HEK293 (cell line): ENCODE results near the gene MEGF6.
A peak's percentile ranks its signal among the peaks of the same experiment; 100 is the strongest.

Experiments
- BCL11B ChIP-seq: fragments of 450-650 bp; formaldehyde crosslinking; IDR thresholded peaks from 2 replicates; pipeline ENCODE4 v1.5.1; 2016; ENCODE audit warnings: low read depth, missing biosample characterization, missing genetic modification characterization
- GLI2 ChIP-seq: fragments of 450-650 bp; formaldehyde crosslinking; IDR thresholded peaks from 2 replicates; pipeline ENCODE4; 2017; ENCODE audit warnings: missing biosample characterization, missing genetic modification characterization, low read depth, borderline replicate concordance
- IKZF3 ChIP-seq: fragments of 450-650 bp; IDR thresholded peaks from 2 replicates; pipeline ENCODE4 v1.5.0; 2018; ENCODE audit warnings: missing biosample characterization, mild to moderate bottlenecking, missing genetic modification characterization, moderate library complexity
- KLF10 ChIP-seq: fragments of 450-650 bp; IDR thresholded peaks from 2 replicates; pipeline ENCODE4 v1.5.1; 2018; ENCODE audit warnings: missing biosample characterization, mild to moderate bottlenecking, missing genetic modification characterization
- PRDM1 ChIP-seq: fragments of 450-650 bp; formaldehyde crosslinking; IDR thresholded peaks from 2 replicates; pipeline ENCODE4; 2016; ENCODE audit warnings: missing biosample characterization, missing genetic modification characterization
- SCRT1 ChIP-seq: fragments of 450-650 bp; formaldehyde crosslinking; IDR thresholded peaks from 2 replicates; pipeline ENCODE4 v1.5.1; 2016; ENCODE audit warnings: missing biosample characterization, missing genetic modification characterization, borderline replicate concordance
- ZBTB7A ChIP-seq: fragments of 450-650 bp; formaldehyde crosslinking; IDR thresholded peaks from 2 replicates; pipeline ENCODE4 v1.5.1; 2016; ENCODE audit warnings: low read depth, missing biosample characterization, missing genetic modification characterization
- ZEB2 ChIP-seq: fragments of 450-650 bp; formaldehyde crosslinking; IDR thresholded peaks from 2 replicates; pipeline ENCODE4 v1.5.1; 2016; ENCODE audit warnings: missing biosample characterization, missing genetic modification characterization
- ZFP37 ChIP-seq: fragments of 450-650 bp; formaldehyde crosslinking; IDR thresholded peaks from 2 replicates; pipeline ENCODE4 v1.5.1; 2016; ENCODE audit warnings: missing biosample characterization, missing genetic modification characterization
- ZFP41 ChIP-seq: fragments of 450-650 bp; formaldehyde crosslinking; IDR thresholded peaks from 2 replicates; pipeline ENCODE4 v1.5.1; 2016; ENCODE audit warnings: missing biosample characterization, missing genetic modification characterization, borderline replicate concordance
- ZNF10 ChIP-seq: fragments of 450-650 bp; formaldehyde crosslinking; IDR thresholded peaks from 2 replicates; pipeline ENCODE4 v1.5.1; 2017; ENCODE audit warnings: missing biosample characterization, missing genetic modification characterization
- ZNF121 ChIP-seq: fragments of 450-650 bp; formaldehyde crosslinking; IDR thresholded peaks from 2 replicates; pipeline ENCODE4 v1.5.1; 2016; ENCODE audit warnings: missing biosample characterization, missing genetic modification characterization
- ZNF169 ChIP-seq: fragments of 450-650 bp; formaldehyde crosslinking; IDR thresholded peaks from 2 replicates; pipeline ENCODE4 v1.5.1; 2016; ENCODE audit warnings: missing biosample characterization, missing genetic modification characterization
- ZNF19 ChIP-seq: fragments of 450-650 bp; formaldehyde crosslinking; IDR thresholded peaks from 2 replicates; pipeline ENCODE4; 2016; ENCODE audit warnings: missing biosample characterization, missing genetic modification characterization, low read depth
- ZNF202 ChIP-seq: fragments of 450-650 bp; formaldehyde crosslinking; IDR thresholded peaks from 2 replicates; pipeline ENCODE4 v1.5.1; 2016; ENCODE audit warnings: missing biosample characterization, missing genetic modification characterization, borderline replicate concordance
- ZNF23 ChIP-seq: fragments of 450-650 bp; formaldehyde crosslinking; IDR thresholded peaks from 2 replicates; pipeline ENCODE4 v1.5.1; 2016; ENCODE audit warnings: missing biosample characterization, missing genetic modification characterization, borderline replicate concordance
- ZNF239 ChIP-seq: fragments of 450-650 bp; formaldehyde crosslinking; IDR thresholded peaks from 2 replicates; pipeline ENCODE4 v1.5.1; 2016; ENCODE audit warnings: missing biosample characterization, missing genetic modification characterization
- ZNF391 ChIP-seq: fragments of 450-650 bp; formaldehyde crosslinking; IDR thresholded peaks from 2 replicates; pipeline ENCODE4 v1.5.1; 2016; ENCODE audit warnings: low read depth, missing biosample characterization, missing genetic modification characterization, borderline replicate concordance
- ZNF404 ChIP-seq: fragments of 450-650 bp; formaldehyde crosslinking; IDR thresholded peaks from 2 replicates; pipeline ENCODE4 v1.5.1; 2017; ENCODE audit warnings: missing biosample characterization, missing genetic modification characterization
- ZNF48 ChIP-seq: fragments of 450-650 bp; formaldehyde crosslinking; IDR thresholded peaks from 2 replicates; pipeline ENCODE4 v1.5.1; 2016; ENCODE audit warnings: missing biosample characterization, missing genetic modification characterization
- ZNF521 ChIP-seq: fragments of 450-650 bp; formaldehyde crosslinking; IDR thresholded peaks from 2 replicates; pipeline ENCODE4 v1.5.1; 2017; ENCODE audit warnings: missing biosample characterization, mild to moderate bottlenecking, missing genetic modification characterization
- ZNF548 ChIP-seq: fragments of 450-650 bp; formaldehyde crosslinking; IDR thresholded peaks from 2 replicates; pipeline ENCODE4 v1.5.1; 2016; ENCODE audit warnings: missing biosample characterization, missing genetic modification characterization
- ZNF560 ChIP-seq: fragments of 450-650 bp; formaldehyde crosslinking; IDR thresholded peaks from 2 replicates; pipeline ENCODE4 v1.5.1; 2017; ENCODE audit warnings: missing biosample characterization, missing genetic modification characterization, borderline replicate concordance
- ZNF670 ChIP-seq: fragments of 450-650 bp; formaldehyde crosslinking; IDR thresholded peaks from 2 replicates; pipeline ENCODE4 v1.5.1; 2016; ENCODE audit warnings: missing biosample characterization, missing genetic modification characterization, low read depth
- ZNF777 ChIP-seq: fragments of 450-650 bp; formaldehyde crosslinking; IDR thresholded peaks from 2 replicates; pipeline ENCODE4 v1.5.1; 2017; ENCODE audit warnings: missing biosample characterization, missing genetic modification characterization, borderline replicate concordance
- ZSCAN23 ChIP-seq: fragments of 450-650 bp; formaldehyde crosslinking; IDR thresholded peaks from 2 replicates; pipeline ENCODE4 v1.5.1; 2016; ENCODE audit warnings: missing biosample characterization, missing genetic modification characterization
- ZXDB ChIP-seq: fragments of 450-650 bp; formaldehyde crosslinking; IDR thresholded peaks from 2 replicates; pipeline ENCODE4 v1.5.1; 2016; ENCODE audit warnings: missing biosample characterization, missing genetic modification characterization
- TF ChIP-seq, protein P1 (sequence below): fragments of 450-650 bp; formaldehyde crosslinking; conservative IDR thresholded peaks from 2 replicates; pipeline ENCODE4 v1.5.1; 2016; ENCODE audit warnings: low read depth, missing biosample characterization, missing genetic modification characterization
- TF ChIP-seq, protein P2 (sequence below): fragments of 450-650 bp; formaldehyde crosslinking; IDR thresholded peaks from 2 replicates; pipeline ENCODE4 v1.5.0; 2017; ENCODE audit warnings: missing biosample characterization, missing genetic modification characterization, borderline replicate concordance
- TF ChIP-seq, protein P3 (sequence below): fragments of 450-650 bp; formaldehyde crosslinking; IDR thresholded peaks from 2 replicates; pipeline ENCODE4 v1.5.1; 2016; ENCODE audit warnings: missing biosample characterization, missing genetic modification characterization
- TF ChIP-seq, protein P4 (sequence below): fragments of 450-650 bp; formaldehyde crosslinking; IDR thresholded peaks from 2 replicates; pipeline ENCODE4 v1.5.1; 2016; ENCODE audit warnings: missing biosample characterization, missing genetic modification characterization, borderline replicate concordance

Gene MEGF6

DNA sequence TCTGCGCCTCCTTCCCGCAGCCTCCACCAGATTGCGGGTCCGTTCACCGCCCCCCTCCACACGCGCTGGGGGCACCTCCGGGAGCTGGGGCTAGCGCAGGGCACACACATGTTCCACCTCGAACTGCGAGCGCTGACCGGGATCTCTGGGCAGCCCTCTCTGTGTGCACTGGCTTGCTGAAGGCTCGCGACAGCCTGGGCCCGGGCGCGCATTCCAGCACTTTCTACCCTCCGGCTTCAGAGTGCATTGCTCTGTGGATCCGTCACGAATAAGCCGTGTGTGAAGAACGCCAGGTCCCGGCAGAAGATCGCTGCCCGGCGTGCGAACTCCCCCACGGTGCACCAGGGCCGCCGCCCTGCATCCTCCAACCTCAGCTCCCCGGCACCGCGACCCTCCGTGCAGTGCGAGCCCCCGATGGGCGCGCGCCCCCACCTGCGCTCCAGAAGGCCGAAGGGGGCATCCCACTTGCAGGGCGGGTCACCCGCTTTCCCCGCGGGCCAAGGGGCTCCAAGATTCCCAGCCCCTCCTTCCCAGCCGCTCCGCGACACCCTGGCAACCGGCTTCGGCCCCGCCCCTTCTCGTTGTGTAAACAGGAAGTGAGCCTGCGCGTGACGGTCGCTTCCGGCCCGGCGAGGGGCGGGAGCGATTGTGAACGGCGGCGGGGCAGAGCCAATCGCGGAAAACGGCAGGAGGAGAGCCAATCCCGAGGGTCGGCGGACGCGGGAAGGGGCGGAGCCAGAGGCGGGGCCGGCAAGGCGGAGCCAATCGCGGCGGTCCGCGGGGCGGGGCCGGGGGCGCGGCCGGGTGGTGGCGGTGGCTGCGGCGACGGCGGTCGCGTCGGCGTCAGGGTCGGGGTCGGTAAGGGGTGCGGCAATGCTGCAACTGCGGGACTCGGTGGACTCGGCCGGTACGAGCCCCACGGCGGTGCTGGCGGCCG is 13.2 kb upstream of the MEGF6 start, which contains the start of gene TPRG1L (continued):
- TF ChIP-seq, protein P1, sequence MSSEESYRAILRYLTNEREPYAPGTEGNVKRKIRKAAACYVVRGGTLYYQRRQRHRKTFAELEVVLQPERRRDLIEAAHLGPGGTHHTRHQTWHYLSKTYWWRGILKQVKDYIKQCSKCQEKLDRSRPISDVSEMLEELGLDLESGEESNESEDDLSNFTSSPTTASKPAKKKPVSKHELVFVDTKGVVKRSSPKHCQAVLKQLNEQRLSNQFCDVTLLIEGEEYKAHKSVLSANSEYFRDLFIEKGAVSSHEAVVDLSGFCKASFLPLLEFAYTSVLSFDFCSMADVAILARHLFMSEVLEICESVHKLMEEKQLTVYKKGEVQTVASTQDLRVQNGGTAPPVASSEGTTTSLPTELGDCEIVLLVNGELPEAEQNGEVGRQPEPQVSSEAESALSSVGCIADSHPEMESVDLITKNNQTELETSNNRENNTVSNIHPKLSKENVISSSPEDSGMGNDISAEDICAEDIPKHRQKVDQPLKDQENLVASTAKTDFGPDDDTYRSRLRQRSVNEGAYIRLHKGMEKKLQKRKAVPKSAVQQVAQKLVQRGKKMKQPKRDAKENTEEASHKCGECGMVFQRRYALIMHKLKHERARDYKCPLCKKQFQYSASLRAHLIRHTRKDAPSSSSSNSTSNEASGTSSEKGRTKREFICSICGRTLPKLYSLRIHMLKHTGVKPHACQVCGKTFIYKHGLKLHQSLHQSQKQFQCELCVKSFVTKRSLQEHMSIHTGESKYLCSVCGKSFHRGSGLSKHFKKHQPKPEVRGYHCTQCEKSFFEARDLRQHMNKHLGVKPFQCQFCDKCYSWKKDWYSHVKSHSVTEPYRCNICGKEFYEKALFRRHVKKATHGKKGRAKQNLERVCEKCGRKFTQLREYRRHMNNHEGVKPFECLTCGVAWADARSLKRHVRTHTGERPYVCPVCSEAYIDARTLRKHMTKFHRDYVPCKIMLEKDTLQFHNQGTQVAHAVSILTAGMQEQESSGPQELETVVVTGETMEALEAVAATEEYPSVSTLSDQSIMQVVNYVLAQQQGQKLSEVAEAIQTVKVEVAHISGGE: peak; percentile 62
- TF ChIP-seq ZNF521 (tag by site-specific recombination): no peak
- no peak for TF ChIP-seq IKZF3 (tag by site-specific recombination)
- no peak for TF ChIP-seq SCRT1 (tag by site-specific recombination)
- TF ChIP-seq, protein P2, sequence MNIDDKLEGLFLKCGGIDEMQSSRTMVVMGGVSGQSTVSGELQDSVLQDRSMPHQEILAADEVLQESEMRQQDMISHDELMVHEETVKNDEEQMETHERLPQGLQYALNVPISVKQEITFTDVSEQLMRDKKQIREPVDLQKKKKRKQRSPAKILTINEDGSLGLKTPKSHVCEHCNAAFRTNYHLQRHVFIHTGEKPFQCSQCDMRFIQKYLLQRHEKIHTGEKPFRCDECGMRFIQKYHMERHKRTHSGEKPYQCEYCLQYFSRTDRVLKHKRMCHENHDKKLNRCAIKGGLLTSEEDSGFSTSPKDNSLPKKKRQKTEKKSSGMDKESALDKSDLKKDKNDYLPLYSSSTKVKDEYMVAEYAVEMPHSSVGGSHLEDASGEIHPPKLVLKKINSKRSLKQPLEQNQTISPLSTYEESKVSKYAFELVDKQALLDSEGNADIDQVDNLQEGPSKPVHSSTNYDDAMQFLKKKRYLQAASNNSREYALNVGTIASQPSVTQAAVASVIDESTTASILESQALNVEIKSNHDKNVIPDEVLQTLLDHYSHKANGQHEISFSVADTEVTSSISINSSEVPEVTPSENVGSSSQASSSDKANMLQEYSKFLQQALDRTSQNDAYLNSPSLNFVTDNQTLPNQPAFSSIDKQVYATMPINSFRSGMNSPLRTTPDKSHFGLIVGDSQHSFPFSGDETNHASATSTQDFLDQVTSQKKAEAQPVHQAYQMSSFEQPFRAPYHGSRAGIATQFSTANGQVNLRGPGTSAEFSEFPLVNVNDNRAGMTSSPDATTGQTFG: no peak
- no peak for TF ChIP-seq ZNF48 (tag by site-specific recombination)
- no peak; the same call in 1 of the 2 replicates for TF ChIP-seq BCL11B (tag by site-specific recombination)
- TF ChIP-seq ZNF777 (tag by site-specific recombination): no peak
- TF ChIP-seq GLI2: no peak
- TF ChIP-seq ZBTB7A (tag by site-specific recombination): peak; percentile 76; the same call in 1 of the 2 replicates
- TF ChIP-seq, protein P3, sequence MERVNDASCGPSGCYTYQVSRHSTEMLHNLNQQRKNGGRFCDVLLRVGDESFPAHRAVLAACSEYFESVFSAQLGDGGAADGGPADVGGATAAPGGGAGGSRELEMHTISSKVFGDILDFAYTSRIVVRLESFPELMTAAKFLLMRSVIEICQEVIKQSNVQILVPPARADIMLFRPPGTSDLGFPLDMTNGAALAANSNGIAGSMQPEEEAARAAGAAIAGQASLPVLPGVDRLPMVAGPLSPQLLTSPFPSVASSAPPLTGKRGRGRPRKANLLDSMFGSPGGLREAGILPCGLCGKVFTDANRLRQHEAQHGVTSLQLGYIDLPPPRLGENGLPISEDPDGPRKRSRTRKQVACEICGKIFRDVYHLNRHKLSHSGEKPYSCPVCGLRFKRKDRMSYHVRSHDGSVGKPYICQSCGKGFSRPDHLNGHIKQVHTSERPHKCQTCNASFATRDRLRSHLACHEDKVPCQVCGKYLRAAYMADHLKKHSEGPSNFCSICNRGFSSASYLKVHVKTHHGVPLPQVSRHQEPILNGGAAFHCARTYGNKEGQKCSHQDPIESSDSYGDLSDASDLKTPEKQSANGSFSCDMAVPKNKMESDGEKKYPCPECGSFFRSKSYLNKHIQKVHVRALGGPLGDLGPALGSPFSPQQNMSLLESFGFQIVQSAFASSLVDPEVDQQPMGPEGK (tag by site-specific recombination): peak; percentile 88
- 0 out of 2 replicates have a peak, but pooled peaks have one; percentile 48 for TF ChIP-seq ZXDB (tag by site-specific recombination)
- TF ChIP-seq ZNF23 (tag by site-specific recombination): no peak
- TF ChIP-seq ZNF121 (tag by site-specific recombination): no peak
- TF ChIP-seq ZEB2: peak; percentile 74
- TF ChIP-seq ZSCAN23 (tag by site-specific recombination): no peak
- TF ChIP-seq ZNF10: no peak
- no peak for TF ChIP-seq ZNF548 (tag by site-specific recombination)
- TF ChIP-seq PRDM1 (tag by site-specific recombination): no peak
- no peak for TF ChIP-seq ZNF560 (tag by site-specific recombination)
- TF ChIP-seq ZNF239 (tag by site-specific recombination): no peak
- TF ChIP-seq ZNF404 (tag by site-specific recombination): no peak
- no peak for TF ChIP-seq ZNF19 (tag by site-specific recombination)
- no peak for TF ChIP-seq ZNF670
- TF ChIP-seq ZNF391: peak; percentile 64; the same call in 1 of the 2 replicates
- TF ChIP-seq, protein P4, sequence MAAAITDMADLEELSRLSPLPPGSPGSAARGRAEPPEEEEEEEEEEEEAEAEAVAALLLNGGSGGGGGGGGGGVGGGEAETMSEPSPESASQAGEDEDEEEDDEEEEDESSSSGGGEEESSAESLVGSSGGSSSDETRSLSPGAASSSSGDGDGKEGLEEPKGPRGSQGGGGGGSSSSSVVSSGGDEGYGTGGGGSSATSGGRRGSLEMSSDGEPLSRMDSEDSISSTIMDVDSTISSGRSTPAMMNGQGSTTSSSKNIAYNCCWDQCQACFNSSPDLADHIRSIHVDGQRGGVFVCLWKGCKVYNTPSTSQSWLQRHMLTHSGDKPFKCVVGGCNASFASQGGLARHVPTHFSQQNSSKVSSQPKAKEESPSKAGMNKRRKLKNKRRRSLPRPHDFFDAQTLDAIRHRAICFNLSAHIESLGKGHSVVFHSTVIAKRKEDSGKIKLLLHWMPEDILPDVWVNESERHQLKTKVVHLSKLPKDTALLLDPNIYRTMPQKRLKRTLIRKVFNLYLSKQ (tag by site-specific recombination): no peak
- peak; percentile 76 for TF ChIP-seq KLF10 (tag by site-specific recombination)
- no peak for TF ChIP-seq ZNF202 (tag by site-specific recombination)
- TF ChIP-seq ZNF169: no peak
- no peak for TF ChIP-seq ZFP41 (tag by site-specific recombination)
- no peak for TF ChIP-seq ZFP37 (tag by site-specific recombination)
